ENCODE data around the gene CORIN.

CORIN gene

DNA sequence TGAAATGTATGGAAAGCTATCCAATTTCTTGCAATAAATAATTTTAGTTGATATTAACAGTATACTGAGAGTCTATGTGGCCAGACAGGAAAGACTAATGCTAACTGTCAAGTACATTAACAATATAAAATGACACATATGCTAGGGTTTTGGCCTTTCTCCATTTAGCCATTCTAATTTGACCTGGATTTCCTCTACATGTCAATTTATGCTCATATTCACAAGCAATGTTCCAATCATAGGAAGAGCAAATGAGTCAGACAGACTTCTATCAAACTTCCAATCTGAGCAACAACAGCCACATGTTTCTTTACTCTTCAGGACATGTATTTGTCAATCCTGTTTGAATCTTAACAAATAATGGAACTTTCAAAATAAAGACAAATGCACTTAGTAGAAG lies 53.6 kb downstream of the CORIN start:
- Histone ChIP-seq H2BK120ac (ENCODE audit: low read depth, low read length) (no peak overlapping the region), H3K27me3 (ENCODE audit: control insufficient read depth in 1 of 2, insufficient read depth in 1 of 2, low read length in 2 of 2) (no peaks in the 10 kb centered on the region), H4K8ac (ENCODE audit: low read length) (no peak overlapping the region), H3K4me3 (ENCODE audit: insufficient read depth in 1 of 2, low read depth in 1 of 2, low read length in 2 of 2) (no peak overlapping the region), H2AFZ (ENCODE audit: low read depth, low read length) (no peak overlapping the region), H2BK5ac (ENCODE audit: low read depth, low read length, poor library complexity, severe bottlenecking) (no peak overlapping the region), H4K91ac (ENCODE audit: low read length) (no peak overlapping the region), H3K4me1 (ENCODE audit: control insufficient read depth, insufficient read depth, low read depth, low read length) (no peaks in the 10 kb centered on the region), H3K23ac (ENCODE audit: low read length in 2 of 2) (no peak overlapping the region), H3K27ac (ENCODE audit: low read length, poor library complexity, severe bottlenecking) (no peak overlapping the region), H2AK5ac (ENCODE audit: low read length, severe bottlenecking) (no peak overlapping the region), H3K14ac (ENCODE audit: low read length in 2 of 2) (no peak overlapping the region), H3K4me2 (ENCODE audit: low read length, poor library complexity, severe bottlenecking) (no peak overlapping the region), H3K9me3 (ENCODE audit: control insufficient read depth, low read length) (no peaks in the 10 kb centered on the region), H2BK15ac (ENCODE audit: low read depth, poor library complexity, severe bottlenecking) (no peak overlapping the region), H3K4ac (ENCODE audit: low read depth in 1 of 2, low read length in 2 of 2) (no peak overlapping the region), H2BK12ac (ENCODE audit: low read length in 2 of 2) (no peak overlapping the region), H3K79me1 (replicated peaks; ENCODE audit: low read length, poor library complexity, severe bottlenecking) (no peaks in the 10 kb centered on the region), H3K9ac (ENCODE audit: low read length) (no peak overlapping the region), H3K18ac (ENCODE audit: low read depth in 1 of 2, low read length in 2 of 2) (no peak overlapping the region), H3K36me3 (ENCODE audit: control insufficient read depth in 1 of 2, insufficient read depth in 2 of 2, low read depth in 1 of 2, low read length in 2 of 2) (no peaks in the 10 kb centered on the region)
- peak; percentile 27 for DNase-seq

- Histone ChIP-seq H4K91ac (ENCODE audit: low read length) (no peak overlapping the region), H4K8ac (ENCODE audit: low read length) (no peak overlapping the region), H2BK15ac (ENCODE audit: low read depth, poor library complexity, severe bottlenecking) (no peak overlapping the region), H3K36me3 (ENCODE audit: control insufficient read depth in 1 of 2, insufficient read depth in 2 of 2, low read depth in 1 of 2, low read length in 2 of 2) (no peaks in the 10 kb centered on the region), H2BK12ac (ENCODE audit: low read length in 2 of 2) (no peak overlapping the region), H3K9ac (ENCODE audit: low read length) (no peak overlapping the region), H2AFZ (ENCODE audit: low read depth, low read length) (no peak overlapping the region), H3K9me3 (ENCODE audit: control insufficient read depth, low read length) (no peaks in the 10 kb centered on the region), H3K27ac (ENCODE audit: low read length, poor library complexity, severe bottlenecking) (no peak overlapping the region), H3K23ac (ENCODE audit: low read length in 2 of 2) (no peak overlapping the region), H3K79me1 (replicated peaks; ENCODE audit: low read length, poor library complexity, severe bottlenecking) (no peaks in the 10 kb centered on the region), H3K18ac (ENCODE audit: low read depth in 1 of 2, low read length in 2 of 2) (no peak overlapping the region), H3K4me3 (ENCODE audit: insufficient read depth in 1 of 2, low read depth in 1 of 2, low read length in 2 of 2) (no peak overlapping the region), H3K4me2 (ENCODE audit: low read length, poor library complexity, severe bottlenecking) (no peak overlapping the region), H2AK5ac (ENCODE audit: low read length, severe bottlenecking) (no peak overlapping the region), H3K27me3 (ENCODE audit: control insufficient read depth in 1 of 2, insufficient read depth in 1 of 2, low read length in 2 of 2) (no peaks in the 10 kb centered on the region), H2BK5ac (ENCODE audit: low read depth, low read length, poor library complexity, severe bottlenecking) (no peak overlapping the region), H3K4ac (ENCODE audit: low read depth in 1 of 2, low read length in 2 of 2) (no peak overlapping the region), H3K4me1 (ENCODE audit: control insufficient read depth, insufficient read depth, low read depth, low read length) (no peaks in the 10 kb centered on the region), H2BK120ac (ENCODE audit: low read depth, low read length) (no peak overlapping the region), H3K14ac (ENCODE audit: low read length in 2 of 2) (no peak overlapping the region)
- 80% methylated on average over 2 of the region's 2 CpGs for WGBS
- no peak for DNase-seq
Observed at GRCh38 chr4:47776353-47776752, 61.5 kb downstream of the CORIN start.

DNA sequence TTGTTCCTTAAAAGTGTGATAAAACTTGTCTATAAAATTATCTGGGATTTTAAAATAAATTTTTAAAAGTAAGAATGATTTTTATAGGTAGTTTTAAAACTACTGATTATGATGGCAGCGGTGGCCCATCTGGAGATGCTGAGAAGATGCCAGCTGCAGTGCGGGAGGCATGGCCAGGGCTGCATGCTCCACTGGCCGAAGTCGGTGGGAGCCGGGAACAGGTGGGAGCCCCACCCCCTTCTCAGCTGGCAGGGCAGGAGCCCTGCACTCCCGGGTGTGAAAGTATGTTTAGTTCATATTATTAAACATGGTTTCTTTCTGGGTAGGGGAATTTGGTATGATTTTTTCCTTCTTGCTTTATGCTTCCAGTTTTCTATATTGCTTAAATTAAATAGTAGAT lies 63.8 kb downstream of the CORIN start:
- Histone ChIP-seq H3K4ac (ENCODE audit: low read depth in 1 of 2, low read length in 2 of 2) (no peak overlapping the region), H4K91ac (ENCODE audit: low read length) (no peak overlapping the region)
- WGBS: 80% methylated on average over 5 of the region's 6 CpGs

GRCh38 chr4:47771020-47771419 lies 66.8 kb downstream of the CORIN start:
- no peak overlapping the region for H3K23ac ChIP-seq (ENCODE audit: low read length in 2 of 2)
- H4K8ac ChIP-seq (ENCODE audit: low read length): no peak overlapping the region
- no peak overlapping the region for H3K27ac ChIP-seq (ENCODE audit: low read length, poor library complexity, severe bottlenecking)
- H3K14ac ChIP-seq (ENCODE audit: low read length in 2 of 2): no peak overlapping the region
- no peak overlapping the region for H3K4me2 ChIP-seq (ENCODE audit: low read length, poor library complexity, severe bottlenecking)
- H4K91ac ChIP-seq (ENCODE audit: low read length): no peak overlapping the region
- no peak overlapping the region for H3K4me3 ChIP-seq (ENCODE audit: insufficient read depth in 1 of 2, low read depth in 1 of 2, low read length in 2 of 2)
- H2BK5ac ChIP-seq (ENCODE audit: low read depth, low read length, poor library complexity, severe bottlenecking): no peak overlapping the region
- no peaks in the 10 kb centered on the region for H3K27me3 ChIP-seq (ENCODE audit: control insufficient read depth in 1 of 2, insufficient read depth in 1 of 2, low read length in 2 of 2)
- no peak overlapping the region for H3K9ac ChIP-seq (ENCODE audit: low read length)
- H2AFZ ChIP-seq (ENCODE audit: low read depth, low read length): no peak overlapping the region
- no peak overlapping the region for H3K18ac ChIP-seq (ENCODE audit: low read depth in 1 of 2, low read length in 2 of 2)
- H2BK120ac ChIP-seq (ENCODE audit: low read depth, low read length): no peak overlapping the region
- DNase-seq: no peak
- H2BK15ac ChIP-seq (ENCODE audit: low read depth, poor library complexity, severe bottlenecking): no peak overlapping the region
- H3K4ac ChIP-seq (ENCODE audit: low read depth in 1 of 2, low read length in 2 of 2): no peak overlapping the region
- H2AK5ac ChIP-seq (ENCODE audit: low read length, severe bottlenecking): no peak overlapping the region
- H3K4me1 ChIP-seq (ENCODE audit: control insufficient read depth, insufficient read depth, low read depth, low read length): no peaks in the 10 kb centered on the region
- no peaks in the 10 kb centered on the region for H3K79me1 ChIP-seq (replicated peaks; ENCODE audit: low read length, poor library complexity, severe bottlenecking)
- WGBS: 93% methylated on average over 1 of the region's 1 CpG
- no peak overlapping the region for H2BK12ac ChIP-seq (ENCODE audit: low read length in 2 of 2)
- H3K36me3 ChIP-seq (ENCODE audit: control insufficient read depth in 1 of 2, insufficient read depth in 2 of 2, low read depth in 1 of 2, low read length in 2 of 2): no peaks in the 10 kb centered on the region
- H3K9me3 ChIP-seq (ENCODE audit: control insufficient read depth, low read length): no peaks in the 10 kb centered on the region

More for the DNA sequence above, 63.8 kb downstream of the CORIN start:
- Histone ChIP-seq H3K4me2 (ENCODE audit: low read length, poor library complexity, severe bottlenecking) (no peak overlapping the region), H2AK5ac (ENCODE audit: low read length, severe bottlenecking) (no peak overlapping the region), H3K14ac (ENCODE audit: low read length in 2 of 2) (no peak overlapping the region), H3K27ac (ENCODE audit: low read length, poor library complexity, severe bottlenecking) (no peak overlapping the region), H2BK120ac (ENCODE audit: low read depth, low read length) (no peak overlapping the region), H3K27me3 (ENCODE audit: control insufficient read depth in 1 of 2, insufficient read depth in 1 of 2, low read length in 2 of 2) (no peaks in the 10 kb centered on the region), H3K23ac (ENCODE audit: low read length in 2 of 2) (peak overlapping the region in 1 of 2 experiments; percentile 69), H2BK12ac (ENCODE audit: low read length in 2 of 2) (no peak overlapping the region), H4K8ac (ENCODE audit: low read length) (no peak overlapping the region), H3K9ac (ENCODE audit: low read length) (no peak overlapping the region), H2BK5ac (ENCODE audit: low read depth, low read length, poor library complexity, severe bottlenecking) (no peak overlapping the region), H3K18ac (ENCODE audit: low read depth in 1 of 2, low read length in 2 of 2) (no peak overlapping the region), H3K4me3 (ENCODE audit: insufficient read depth in 1 of 2, low read depth in 1 of 2, low read length in 2 of 2) (no peak overlapping the region), H2BK15ac (ENCODE audit: low read depth, poor library complexity, severe bottlenecking) (no peak overlapping the region), H2AFZ (ENCODE audit: low read depth, low read length) (no peak overlapping the region), H3K36me3 (ENCODE audit: control insufficient read depth in 1 of 2, insufficient read depth in 2 of 2, low read depth in 1 of 2, low read length in 2 of 2) (no peaks in the 10 kb centered on the region), H3K79me1 (replicated peaks; ENCODE audit: low read length, poor library complexity, severe bottlenecking) (no peaks in the 10 kb centered on the region), H3K9me3 (ENCODE audit: control insufficient read depth, low read length) (no peaks in the 10 kb centered on the region), H3K4me1 (ENCODE audit: control insufficient read depth, insufficient read depth, low read depth, low read length) (no peaks in the 10 kb centered on the region)
- DNase-seq: no peak
